Sigmoid colon (tissue), 3 donors: Measurements from ENCODE around the gene TMEM120B.
"Not testable (repeated sequence)": the region's sequence is repeated elsewhere in the genome, so short reads cannot be mapped to it uniquely, and the experiment has no call there.

ENCODE experiments used
- CTCF ChIP-seq, 4 experiments: fragments of 450-650 bp in 3 of 4; fragments of 200-600 bp in 1 of 4; IDR thresholded peaks; one replicate each; pipeline ENCODE4 v1.5.1; 2016 to 2019; ENCODE audit warnings: antibody characterized with exemption in 4 of 4, mild to moderate bottlenecking in 3 of 4, moderate library complexity in 2 of 4
- POLR2A ChIP-seq, 2 donors: fragments of 450-650 bp; IDR thresholded peaks; one replicate each; pipeline ENCODE4 v1.6.1; 2016; ENCODE audit warnings: antibody characterized with exemption in 2 of 2, mild to moderate bottlenecking in 2 of 2, moderate library complexity in 2 of 2

GRCh38 chr12:121745545-121745944 is 33.0 kb downstream of the TMEM120B start:
- not testable (repeated sequence) for TF ChIP-seq POLR2A, CTCF (IDR thresholded peaks at IDR 0.05)
